KMS-11 (cell line): Measurements from ENCODE around the gene CYB5R2.

Experiments
- H2AFZ ChIP-seq: fragments of 200-600 bp; sonication (generic); 2 replicates; pipeline ENCODE4 v1.6.1; 2016; ENCODE audit warnings: antibody characterized with exemption, mixed run types, low read depth
- H3K27ac ChIP-seq: fragments of 200-600 bp; sonication (generic); 2 replicates; pipeline ENCODE4 v1.6.1; 2016; ENCODE audit warnings: mild to moderate bottlenecking, mixed run types
- H3K27me3 ChIP-seq: fragments of 200-600 bp; sonication (generic); 2 replicates; pipeline ENCODE4 v1.6.1; 2017; ENCODE audit warnings: mild to moderate bottlenecking, low read depth, mixed run types, moderate library complexity; ENCODE audit not compliant: insufficient read depth
- H3K36me3 ChIP-seq: fragments of 200-600 bp; sonication (generic); 2 replicates; pipeline ENCODE4 v1.6.1; 2017; ENCODE audit warnings: mild to moderate bottlenecking, mixed run types; ENCODE audit not compliant: insufficient read depth
- H3K4me1 ChIP-seq: fragments of 200-600 bp; sonication (generic); 2 replicates; pipeline ENCODE4 v1.6.1; 2016; ENCODE audit warnings: mild to moderate bottlenecking, low read depth, mixed run types; ENCODE audit not compliant: poor library complexity, severe bottlenecking
- H3K4me2 ChIP-seq: fragments of 200-600 bp; sonication (generic); 2 replicates; pipeline ENCODE4 v1.7.0; 2016; ENCODE audit warnings: mild to moderate bottlenecking, mixed run types
- H3K4me3 ChIP-seq: fragments of 200-600 bp; sonication (generic); IDR thresholded peaks from 2 replicates; pipeline ENCODE4 v1.6.1; 2017; ENCODE audit warnings: low read depth, low read length, mixed read lengths; ENCODE audit not compliant: insufficient read depth
- H3K79me2 ChIP-seq: fragments of 200-600 bp; sonication (generic); 2 replicates; pipeline ENCODE4 v1.6.1; 2016; ENCODE audit warnings: low read depth, mixed run types; ENCODE audit not compliant: insufficient read depth
- H3K9ac ChIP-seq: fragments of 200-600 bp; sonication (generic); 2 replicates; pipeline ENCODE4 v1.6.1; 2016; ENCODE audit warnings: mild to moderate bottlenecking, mixed run types
- H4K20me1 ChIP-seq: fragments of 200-600 bp; sonication (generic); 2 replicates; pipeline ENCODE4 v1.6.1; 2016; ENCODE audit warnings: mild to moderate bottlenecking, mixed run types; ENCODE audit not compliant: insufficient read depth
- CTCF ChIP-seq: fragments of 200-600 bp; sonication (generic); conservative IDR thresholded peaks from 2 replicates; pipeline ENCODE4 v1.6.1; 2017; ENCODE audit warnings: low read depth, mild to moderate bottlenecking, antibody characterized with exemption, low read length, moderate library complexity, mixed read lengths

The CYB5R2 gene

GRCh38 chr11:7638710-7639642 lies 34.3 kb downstream of the CYB5R2 start:
- Histone ChIP-seq H3K4me2 (no peak overlapping the region), H3K27me3 (no peaks in the 10 kb centered on the region), H3K36me3 (no peaks in the 10 kb centered on the region), H3K4me3 (no peak overlapping the region), H4K20me1 (no peaks in the 10 kb centered on the region), H3K9ac (no peak overlapping the region), H2AFZ (no peak overlapping the region), H3K27ac (no peak overlapping the region), H3K4me1 (no peaks in the 10 kb centered on the region), H3K79me2 (no peaks in the 10 kb centered on the region)
- TF ChIP-seq CTCF: no peak

- Histone ChIP-seq H3K4me1 (no peaks in the 10 kb centered on the region), H3K9ac (no peak overlapping the region), H3K36me3 (no peaks in the 10 kb centered on the region), H3K4me3 (no peak overlapping the region), H4K20me1 (no peaks in the 10 kb centered on the region), H3K27ac (no peak overlapping the region), H3K4me2 (no peak overlapping the region), H2AFZ (no peak overlapping the region), H3K79me2 (no peaks in the 10 kb centered on the region), H3K27me3 (no peaks in the 10 kb centered on the region)
- no peak for TF ChIP-seq CTCF
These were observed 35.7 kb downstream of the CYB5R2 start for GRCh38 chr11:7637447-7638157.

GRCh38 chr11:7636350-7636749 lies 37.0 kb downstream of the CYB5R2 start:
- Histone ChIP-seq H4K20me1 (no peaks in the 10 kb centered on the region), H2AFZ (no peak overlapping the region), H3K9ac (no peak overlapping the region), H3K4me1 (no peaks in the 10 kb centered on the region), H3K4me3 (no peak overlapping the region), H3K27ac (no peak overlapping the region), H3K4me2 (no peak overlapping the region), H3K27me3 (no peaks in the 10 kb centered on the region), H3K79me2 (no peaks in the 10 kb centered on the region), H3K36me3 (no peaks in the 10 kb centered on the region)
- no peak for TF ChIP-seq CTCF

- Histone ChIP-seq H3K79me2 (no peaks in the 10 kb centered on the region), H2AFZ (no peak overlapping the region), H3K27me3 (no peaks in the 10 kb centered on the region), H3K36me3 (no peaks in the 10 kb centered on the region), H3K4me3 (no peak overlapping the region), H3K27ac (no peak overlapping the region), H4K20me1 (no peaks in the 10 kb centered on the region), H3K4me1 (no peaks in the 10 kb centered on the region), H3K9ac (no peak overlapping the region), H3K4me2 (no peak overlapping the region)
- no peak for TF ChIP-seq CTCF
These were observed 37.6 kb downstream of the CYB5R2 start for GRCh38 chr11:7635708-7636107.
